HG03439 (cell line): ENCODE results near the gene SYNE2.
"Not testable (repeated sequence)": the region's sequence is repeated elsewhere in the genome, so short reads cannot be mapped to it uniquely, and the experiment has no call there.

Experiments
- ATAC-seq: cut with Tn5 transposase; IDR thresholded peaks from one replicate; pipeline ENCODE4 v1.9.1; 2021; ENCODE audit warnings: mild to moderate bottlenecking, moderate library complexity; ENCODE audit not compliant: unreplicated experiment

SYNE2 gene

GRCh38 chr14:64115401-64115800, 262.6 kb downstream of the SYNE2 start:
- no peak for ATAC-seq

DNA sequence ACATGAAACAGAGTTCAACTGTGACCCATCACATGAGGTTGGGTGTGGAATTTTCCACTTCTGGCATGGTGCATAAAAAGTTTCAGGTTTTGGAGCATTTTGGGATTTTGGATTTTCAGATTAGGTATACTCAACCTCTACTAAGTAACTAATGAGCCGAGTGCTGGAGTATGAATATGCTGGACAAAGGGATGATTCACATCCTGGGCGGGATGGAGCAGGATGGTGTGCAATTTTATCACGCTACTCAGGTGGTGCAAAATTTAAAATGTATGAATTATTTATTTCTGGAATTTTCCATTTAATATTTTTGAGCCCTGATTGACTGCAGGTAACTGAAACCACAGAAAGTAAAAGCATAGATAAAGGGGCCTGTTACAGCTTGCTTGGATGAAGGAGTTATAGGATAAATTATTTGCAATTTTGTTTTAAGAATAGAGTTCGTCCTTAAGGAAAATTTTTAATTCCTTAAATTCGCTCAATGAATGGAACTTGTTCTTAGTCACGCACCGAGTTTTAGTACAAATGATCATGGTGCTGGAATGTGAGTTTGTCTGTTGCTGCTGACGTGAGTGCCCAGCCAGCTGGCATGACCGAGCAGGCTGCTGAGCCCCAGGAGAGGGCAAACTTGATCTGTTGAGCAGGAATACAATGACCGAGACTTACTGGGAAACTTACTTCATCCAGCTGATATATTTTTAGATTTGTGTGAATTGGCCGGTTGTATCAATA, 265.0 kb downstream of the SYNE2 start:
- ATAC-seq, result no peak

DNA sequence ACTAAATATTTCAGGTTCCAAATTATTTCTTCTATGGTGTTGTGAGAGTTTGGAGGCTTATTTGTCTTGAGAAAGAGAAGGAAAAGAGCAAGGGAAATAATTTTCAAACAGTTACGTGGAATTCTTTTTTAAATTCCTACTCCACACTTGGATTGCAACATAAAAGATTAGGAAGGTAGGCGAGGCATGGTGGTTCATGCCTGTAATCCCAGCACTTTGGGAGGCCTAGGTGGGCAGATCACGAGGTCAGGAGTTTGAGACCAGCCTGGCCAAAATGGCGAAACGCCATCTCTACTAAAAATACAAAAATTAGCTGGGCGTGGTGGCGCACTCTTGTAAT, 265.6 kb downstream of the SYNE2 start:
- not testable (repeated sequence) for ATAC-seq

DNA sequence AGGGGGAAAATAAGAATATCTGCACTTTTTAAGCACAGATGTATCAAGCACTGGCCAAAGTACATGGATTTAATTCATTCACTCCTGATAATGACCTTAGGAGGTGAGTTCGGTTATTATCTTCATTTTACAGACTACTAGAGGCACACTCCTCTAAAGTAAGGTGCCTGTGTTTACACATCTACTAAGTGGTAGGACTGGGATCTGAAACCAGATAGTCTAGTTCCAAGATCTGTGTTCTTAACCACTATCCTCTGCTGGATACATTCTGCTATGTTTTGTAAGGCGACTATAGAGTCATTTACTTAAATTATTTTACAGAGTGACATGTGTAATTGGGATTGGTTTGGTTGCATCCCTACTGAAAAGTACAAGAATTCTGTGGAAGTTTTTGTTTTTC, 266.1 kb downstream of the SYNE2 start:
- ATAC-seq, result no peak

- ATAC-seq, result no peak
Observed at GRCh38 chr14:64119500-64119899, 266.7 kb downstream of the SYNE2 start.

GRCh38 chr14:64119980-64120379, 267.2 kb downstream of the SYNE2 start:
- no peak for ATAC-seq

DNA sequence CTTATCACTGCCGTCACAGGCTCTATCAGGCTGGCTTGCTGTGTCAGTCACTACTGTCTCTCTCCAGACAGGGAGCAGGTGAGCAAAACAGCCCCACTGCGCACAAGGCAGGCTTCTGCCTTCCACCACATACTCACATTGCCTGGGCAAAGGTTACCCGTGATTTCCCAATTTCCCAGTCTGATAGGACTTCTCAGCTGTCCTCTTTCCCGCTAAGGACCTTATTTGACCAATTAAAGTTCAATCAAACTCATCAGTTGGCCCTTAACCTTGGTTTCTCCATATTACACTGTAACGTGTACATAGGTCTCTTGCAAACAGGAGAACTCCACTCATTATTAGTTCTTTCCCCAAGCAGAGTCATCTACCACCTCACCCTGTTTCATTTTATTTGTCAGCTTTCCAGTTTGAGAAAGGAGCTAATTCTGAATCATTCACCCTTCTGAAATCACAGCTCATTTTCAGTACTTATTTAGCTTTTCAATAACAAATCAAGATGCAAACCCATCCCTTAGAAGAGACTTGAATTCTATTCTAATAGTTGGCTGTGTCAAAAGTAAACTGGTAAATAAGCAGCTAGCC, 270.5 kb downstream of the SYNE2 start:
- no peak for ATAC-seq

DNA sequence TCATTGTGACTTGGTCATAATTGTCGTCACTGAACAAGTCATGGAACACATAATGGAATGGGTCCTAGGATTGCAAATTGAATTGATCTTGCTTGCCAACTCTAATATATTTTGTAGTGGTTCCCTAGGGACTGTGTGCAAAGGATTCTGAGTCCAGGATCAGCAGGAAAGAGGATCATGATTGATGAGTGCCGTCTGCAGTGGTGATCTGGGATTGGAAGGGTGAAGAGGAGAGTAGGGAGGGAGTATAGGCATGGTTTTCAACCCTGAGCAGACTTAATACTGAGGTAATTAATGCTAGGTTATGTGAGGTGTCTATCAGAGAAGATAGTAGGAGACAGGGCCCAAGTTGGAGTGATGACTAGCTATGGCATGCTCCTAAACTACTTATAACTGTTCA, 272.5 kb downstream of the SYNE2 start:
- ATAC-seq, result no peak

DNA sequence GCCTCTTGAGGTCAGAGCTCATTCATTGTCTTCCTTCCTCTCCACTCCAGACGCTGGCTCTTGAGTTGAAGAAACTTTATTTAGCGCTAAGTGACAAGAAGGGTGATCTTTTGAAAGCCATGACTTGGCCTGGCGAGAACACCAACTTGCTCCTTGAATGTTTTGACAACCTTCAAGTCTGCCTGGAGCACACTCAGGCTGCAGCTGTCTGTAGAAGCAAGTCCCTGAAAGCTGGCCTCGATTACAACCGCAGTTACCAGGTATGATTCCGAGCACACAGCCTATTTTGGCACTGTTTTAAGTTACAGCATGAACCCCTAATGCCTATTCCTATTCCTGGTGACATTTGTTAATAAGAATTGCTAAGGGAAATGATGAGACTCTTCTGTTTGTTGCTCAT, 273.7 kb downstream of the SYNE2 start:
- ATAC-seq, result no peak

- no peak for ATAC-seq
Observed at GRCh38 chr14:64137657-64138290, 285.0 kb downstream of the SYNE2 start.

DNA sequence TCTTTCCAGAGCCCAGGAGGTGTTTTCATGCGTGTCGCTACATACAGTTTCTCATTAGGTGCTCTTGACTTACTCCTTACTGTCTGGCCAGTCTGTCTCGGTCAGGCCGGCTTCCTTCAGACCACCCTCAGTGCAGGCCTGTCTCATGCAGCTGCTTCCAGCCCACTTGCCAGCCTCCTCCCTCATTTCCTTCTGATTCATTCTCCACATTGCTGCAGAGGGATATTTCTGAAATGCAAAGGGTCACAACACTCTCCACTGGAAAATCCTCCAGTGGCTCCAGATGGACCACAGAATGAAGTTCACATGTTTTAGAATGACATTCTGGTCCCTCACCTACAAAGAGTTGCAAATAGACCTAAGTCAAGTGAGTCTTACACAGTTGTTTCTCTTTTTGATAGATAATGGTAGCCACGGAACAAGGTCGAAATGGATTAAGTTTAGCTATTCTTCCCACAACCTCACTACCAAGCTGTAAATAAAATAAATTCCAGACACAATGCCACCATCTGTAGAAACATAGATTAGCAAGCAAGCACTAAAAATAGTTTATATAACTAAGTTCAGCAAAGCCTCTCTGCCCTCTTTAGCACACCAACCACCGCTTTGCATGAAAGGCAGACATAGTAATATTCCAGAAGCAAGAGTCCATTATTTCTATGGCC, 294.5 kb downstream of the SYNE2 start:
- no peak for ATAC-seq

GRCh38 chr14:64149921-64150320, 297.1 kb downstream of the SYNE2 start:
- no peak for ATAC-seq

- ATAC-seq, result no peak
Observed at GRCh38 chr14:64158608-64159007, 305.8 kb downstream of the SYNE2 start.

DNA sequence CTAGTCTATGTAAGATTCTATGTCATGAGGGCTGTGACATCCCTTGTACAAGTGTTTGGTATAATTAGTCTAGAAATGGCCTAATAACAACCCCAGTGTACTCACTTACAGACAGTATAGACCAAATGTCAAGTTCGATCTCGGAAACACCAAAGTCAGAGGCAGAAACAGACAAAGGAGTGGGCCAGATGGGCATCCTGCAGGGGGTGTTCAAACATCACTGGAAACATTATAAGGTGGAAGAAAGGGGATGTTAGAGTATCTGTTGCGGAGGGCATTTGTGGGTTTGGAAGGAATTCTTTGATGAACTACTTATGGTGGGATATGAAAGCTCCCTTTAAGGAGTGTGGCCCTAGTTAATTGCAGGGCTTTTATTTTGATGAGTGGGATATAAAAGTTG, 306.8 kb downstream of the SYNE2 start:
- no peak for ATAC-seq

GRCh38 chr14:64170181-64170580, 317.4 kb downstream of the SYNE2 start:
- no peak for ATAC-seq

GRCh38 chr14:64174922-64175782, 322.3 kb downstream of the SYNE2 start:
- no peak for ATAC-seq

- no peak for ATAC-seq
Observed at GRCh38 chr14:64176330-64176729, 323.5 kb downstream of the SYNE2 start.

DNA sequence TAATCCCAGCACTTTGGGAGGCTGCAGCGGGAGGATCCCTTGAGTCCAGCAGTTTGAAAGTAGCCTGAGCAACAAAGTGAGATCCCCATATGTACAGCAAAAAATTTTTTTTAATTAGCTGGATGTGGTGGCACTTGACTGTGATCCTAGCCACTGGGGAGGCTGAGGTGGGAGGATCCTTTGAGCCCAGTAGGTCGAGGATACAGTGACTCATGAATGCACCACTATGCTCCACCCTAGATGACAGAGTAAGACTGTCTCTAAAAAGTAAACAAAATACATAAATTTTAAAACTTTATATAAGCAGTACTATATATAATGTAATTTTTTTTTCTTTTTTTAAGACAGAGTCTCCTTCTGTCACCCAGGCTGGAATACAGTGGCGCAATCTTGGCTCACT, 326.0 kb downstream of the SYNE2 start:
- ATAC-seq, result no peak

DNA sequence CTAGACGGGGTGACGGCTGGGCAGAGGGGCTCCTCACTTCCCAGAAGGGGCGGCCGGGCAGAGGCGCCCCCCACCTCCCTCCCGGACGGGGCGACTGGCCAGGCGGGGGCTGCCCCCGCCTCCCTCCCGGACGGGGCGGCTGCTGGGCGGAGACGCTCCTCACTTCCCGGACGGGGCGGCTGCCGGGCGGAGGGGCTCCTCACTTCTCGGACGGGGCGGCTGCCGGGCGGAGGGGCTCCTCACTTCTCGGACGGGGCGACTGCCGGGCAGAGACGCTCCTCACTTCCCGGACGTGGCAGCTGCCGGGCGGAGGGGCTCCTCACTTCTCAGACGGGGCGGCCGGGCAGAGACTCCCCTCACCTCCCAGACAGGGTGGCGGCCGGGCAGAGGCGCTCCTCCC, 330.1 kb downstream of the SYNE2 start:
- ATAC-seq, result not testable (repeated sequence)

DNA sequence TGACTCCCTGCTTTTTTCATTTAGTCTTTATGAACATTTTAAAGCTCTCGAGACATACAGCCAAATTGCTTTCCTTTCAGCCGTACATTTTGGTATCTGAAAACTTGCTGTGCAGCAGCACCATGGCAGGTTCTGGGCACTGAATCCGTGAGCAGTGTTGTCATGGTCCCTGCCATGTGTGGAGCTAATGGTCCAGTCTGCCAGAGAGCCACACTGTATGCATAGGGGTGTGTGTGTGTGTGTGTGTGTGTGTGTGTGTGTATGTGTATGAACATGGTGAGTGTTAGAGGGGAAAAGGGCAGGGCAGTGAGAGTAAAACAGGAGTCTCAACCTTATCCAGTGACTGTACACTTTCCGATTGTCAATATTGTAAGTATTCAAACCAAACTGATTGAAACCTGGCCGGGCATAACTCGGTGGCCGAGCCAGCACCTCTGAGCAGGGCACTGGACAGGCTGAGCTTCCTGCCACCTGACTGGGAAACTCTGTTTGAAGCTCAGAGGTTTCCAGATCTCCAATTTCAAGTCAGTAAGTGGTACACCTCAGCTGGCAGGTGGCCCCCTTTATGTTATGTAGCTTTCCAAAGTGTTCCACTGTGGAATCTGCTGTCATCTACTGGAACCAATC, 331.4 kb downstream of the SYNE2 start:
- no peak for ATAC-seq

DNA sequence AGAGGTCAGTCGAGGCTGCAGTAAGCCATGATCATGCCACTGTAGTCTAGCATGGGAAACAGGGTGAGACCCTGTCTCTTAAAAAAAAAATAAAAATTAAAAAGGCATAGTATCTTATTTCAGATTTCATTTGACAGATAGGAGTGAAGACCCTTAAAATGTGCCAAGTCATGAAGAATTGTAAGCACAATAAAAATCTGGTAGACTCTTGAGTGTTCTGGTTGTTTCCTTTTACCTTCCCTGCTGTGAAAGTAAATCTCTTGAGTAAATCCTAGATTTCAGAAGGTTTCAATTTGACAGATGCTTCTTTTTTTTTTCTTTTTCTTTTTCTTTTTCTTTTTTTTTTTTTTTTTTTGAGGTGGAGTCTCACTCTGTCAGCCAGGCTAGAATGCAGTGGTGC, 332.4 kb downstream of the SYNE2 start:
- no peak for ATAC-seq
